Measurements from ENCODE around the gene NAPB.

The NAPB gene

DNA sequence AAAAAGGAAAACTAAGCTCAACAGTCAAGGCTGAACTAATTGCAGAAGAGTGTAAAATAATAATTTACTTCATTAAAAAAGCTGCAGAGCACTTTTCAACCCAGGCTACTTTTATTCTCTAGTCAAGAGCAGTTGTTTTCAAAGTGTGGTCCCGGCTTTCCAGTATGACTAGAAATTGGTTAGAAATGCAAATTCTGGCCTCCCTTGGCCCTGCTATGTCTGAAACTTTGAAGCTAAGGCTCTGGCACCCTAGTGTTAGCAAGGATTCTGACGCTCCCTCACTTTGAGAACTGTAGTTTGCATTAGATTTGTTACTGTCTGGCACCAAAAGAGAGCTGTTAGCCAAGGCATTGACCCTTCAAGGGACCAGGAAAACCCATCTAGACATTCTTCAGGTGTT is 80.2 kb downstream of the NAPB start:
- Histone ChIP-seq H3K4me3 (ENCODE audit: low read depth in 1 of 2, low read length in 1 of 2) (no peak overlapping the region), H3K27ac (no peak overlapping the region), H3K36me3 (no peaks in the 10 kb centered on the region), H3K27me3 (no peaks in the 10 kb centered on the region), H3K9me3 (no peaks in the 10 kb centered on the region), H3K4me1 (ENCODE audit: control insufficient read depth in 1 of 2, insufficient read depth in 1 of 2, low read depth in 1 of 2, low read length in 1 of 2) (no peaks in the 10 kb centered on the region)
- no peak for TF ChIP-seq CTCF (IDR thresholded peaks at IDR 0.05)

- Histone ChIP-seq H3K4me1 (ENCODE audit: control insufficient read depth in 1 of 2, insufficient read depth in 1 of 2, low read depth in 1 of 2, low read length in 1 of 2) (no peaks in the 10 kb centered on the region), H3K4me3 (ENCODE audit: low read depth in 1 of 2, low read length in 1 of 2) (no peak overlapping the region), H3K27me3 (no peaks in the 10 kb centered on the region), H3K9me3 (no peaks in the 10 kb centered on the region), H3K27ac (no peak overlapping the region), H3K36me3 (no peaks in the 10 kb centered on the region)
- TF ChIP-seq CTCF (IDR thresholded peaks at IDR 0.05), result no peak
Measured at GRCh38 chr20:23340524-23340923, 80.8 kb downstream of the NAPB start.

- no peaks in the 10 kb centered on the region for H3K27me3 ChIP-seq
- TF ChIP-seq CTCF (IDR thresholded peaks at IDR 0.05), result no peak
- H3K9me3 ChIP-seq, result no peaks in the 10 kb centered on the region
- H3K27ac ChIP-seq, result no peak overlapping the region
- H3K36me3 ChIP-seq, result no peaks in the 10 kb centered on the region
- no peaks in the 10 kb centered on the region for H3K4me1 ChIP-seq (ENCODE audit: control insufficient read depth in 1 of 2, insufficient read depth in 1 of 2, low read depth in 1 of 2, low read length in 1 of 2)
- no peak overlapping the region for H3K4me3 ChIP-seq (ENCODE audit: low read depth in 1 of 2, low read length in 1 of 2)
Measured at GRCh38 chr20:23339986-23340385, 81.3 kb downstream of the NAPB start.

DNA sequence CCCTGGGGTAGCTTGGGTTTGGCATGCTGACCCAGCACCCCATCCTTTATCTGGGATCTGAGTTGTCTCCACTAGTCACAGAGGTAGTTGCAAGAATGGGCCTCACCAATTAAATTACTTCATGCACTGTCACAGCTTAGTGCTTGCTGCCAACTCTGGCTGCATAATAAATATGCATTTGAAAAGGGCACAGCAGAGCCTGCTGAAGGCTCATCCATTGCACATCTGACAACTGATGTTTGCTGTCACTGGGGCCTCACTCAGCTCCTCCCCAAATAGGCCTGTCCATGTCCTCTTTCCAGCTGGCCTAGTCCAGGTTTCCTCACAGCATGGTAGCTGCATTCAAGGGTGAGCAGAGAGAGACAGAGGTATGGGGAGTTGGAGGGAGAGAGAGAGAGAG is 84.0 kb downstream of the NAPB start:
- Histone ChIP-seq H3K36me3 (no peaks in the 10 kb centered on the region), H3K27ac (no peak overlapping the region), H3K27me3 (no peaks in the 10 kb centered on the region), H3K9me3 (no peaks in the 10 kb centered on the region), H3K4me1 (ENCODE audit: control insufficient read depth in 1 of 2, insufficient read depth in 1 of 2, low read depth in 1 of 2, low read length in 1 of 2) (no peaks in the 10 kb centered on the region), H3K4me3 (ENCODE audit: low read depth in 1 of 2, low read length in 1 of 2) (no peak overlapping the region)
- TF ChIP-seq CTCF (IDR thresholded peaks at IDR 0.05), result no peak

GRCh38 chr20:23336476-23336875 is 84.8 kb downstream of the NAPB start:
- no peaks in the 10 kb centered on the region for H3K4me1 ChIP-seq (ENCODE audit: control insufficient read depth in 1 of 2, insufficient read depth in 1 of 2, low read depth in 1 of 2, low read length in 1 of 2)
- H3K27ac ChIP-seq, result no peak overlapping the region
- H3K4me3 ChIP-seq (ENCODE audit: low read depth in 1 of 2, low read length in 1 of 2), result no peak overlapping the region
- no peak for TF ChIP-seq CTCF (IDR thresholded peaks at IDR 0.05)
- H3K36me3 ChIP-seq, result no peaks in the 10 kb centered on the region
- H3K27me3 ChIP-seq, result no peaks in the 10 kb centered on the region
- no peaks in the 10 kb centered on the region for H3K9me3 ChIP-seq

GRCh38 chr20:23335521-23335920 is 85.8 kb downstream of the NAPB start:
- no peaks in the 10 kb centered on the region for H3K36me3 ChIP-seq
- H3K4me1 ChIP-seq (ENCODE audit: control insufficient read depth in 1 of 2, insufficient read depth in 1 of 2, low read depth in 1 of 2, low read length in 1 of 2), result no peaks in the 10 kb centered on the region
- TF ChIP-seq CTCF (IDR thresholded peaks at IDR 0.05), result no peak
- H3K27ac ChIP-seq, result no peak overlapping the region
- no peak overlapping the region for H3K4me3 ChIP-seq (ENCODE audit: low read depth in 1 of 2, low read length in 1 of 2)
- H3K27me3 ChIP-seq, result no peaks in the 10 kb centered on the region
- H3K9me3 ChIP-seq, result no peaks in the 10 kb centered on the region

All from neutrophil (primary cell).